ENCODE measurements around the gene ELFN1.
"Not testable (repeated sequence)": the region's sequence is repeated elsewhere in the genome, so short reads cannot be mapped to it uniquely, and the experiment has no call there.

ELFN1 gene

DNA sequence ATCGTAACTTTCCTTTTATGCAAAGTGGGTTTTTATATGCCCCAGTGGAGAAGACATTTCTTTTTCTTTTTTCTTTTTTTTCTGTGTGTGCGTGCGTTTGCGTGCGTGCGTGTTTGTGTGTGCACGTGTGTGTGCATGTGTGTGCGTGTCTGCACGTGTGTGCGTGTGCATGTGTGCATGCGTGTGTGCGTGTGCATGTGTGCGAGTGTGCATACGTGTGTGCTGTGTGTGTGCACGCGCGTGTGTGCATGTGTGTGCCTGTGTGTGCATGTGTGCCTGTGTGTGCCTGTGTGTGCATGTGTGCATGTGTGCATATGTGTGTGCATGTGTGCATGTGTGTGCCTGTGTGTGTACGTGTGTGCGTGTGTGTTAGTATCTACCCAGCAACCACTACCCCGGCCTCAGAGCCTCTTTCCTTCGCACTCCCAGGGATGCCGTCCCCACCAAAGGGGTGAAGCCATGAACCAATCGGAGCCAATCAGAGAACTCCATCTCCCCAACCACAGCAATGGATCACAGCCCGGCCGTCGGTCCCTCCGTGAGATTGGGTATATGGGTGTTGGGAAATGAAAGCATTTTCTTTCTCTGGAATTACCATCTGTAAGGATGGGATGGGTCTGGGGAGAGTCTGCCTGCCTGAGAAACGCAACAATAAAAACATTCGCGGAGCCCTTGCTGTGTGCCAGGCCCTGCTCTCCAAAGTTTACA, 92.3 kb downstream of the ELFN1 start:
- no peak for DNase-seq

DNA sequence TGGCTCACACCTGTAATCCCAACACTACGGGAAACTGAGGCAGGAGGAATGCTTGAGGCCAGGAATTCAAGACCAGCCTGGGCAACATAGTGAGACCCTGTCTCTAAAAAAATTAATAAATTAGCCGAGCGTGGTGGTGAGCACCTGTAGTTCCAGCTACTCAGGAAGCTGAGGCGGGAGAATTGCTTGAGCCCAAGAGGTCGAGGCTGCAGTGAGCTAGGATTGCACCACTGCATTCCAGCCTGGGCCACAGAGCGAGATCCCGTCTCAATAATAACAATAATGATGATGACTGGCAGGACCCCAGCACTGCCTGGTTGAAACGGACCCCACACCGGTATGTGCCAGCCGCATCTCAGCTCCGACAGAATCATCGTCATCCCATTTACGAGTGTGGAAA, 93.0 kb downstream of the ELFN1 start:
- no peak for DNase-seq

DNA sequence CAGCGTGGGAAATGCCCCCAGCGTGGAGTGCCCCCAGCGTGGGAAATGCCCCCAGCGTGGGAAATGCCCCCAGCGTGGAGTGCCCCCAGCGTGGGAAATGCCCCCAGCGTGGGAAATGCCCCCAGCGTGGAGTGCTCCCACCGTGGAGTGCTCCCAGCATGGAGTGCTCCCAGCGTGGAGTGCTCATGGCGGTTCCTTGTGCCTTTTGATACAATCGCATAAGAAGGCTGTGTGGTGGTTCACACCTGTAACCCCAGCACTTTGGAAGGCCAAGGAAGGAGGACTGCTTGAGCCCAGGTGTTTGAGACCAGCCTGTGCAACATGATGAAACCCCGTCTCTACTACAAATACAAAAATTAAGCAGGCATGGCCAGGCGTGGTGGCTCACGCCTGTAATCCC, 93.8 kb downstream of the ELFN1 start:
- DNase-seq, result not testable (repeated sequence)

DNA sequence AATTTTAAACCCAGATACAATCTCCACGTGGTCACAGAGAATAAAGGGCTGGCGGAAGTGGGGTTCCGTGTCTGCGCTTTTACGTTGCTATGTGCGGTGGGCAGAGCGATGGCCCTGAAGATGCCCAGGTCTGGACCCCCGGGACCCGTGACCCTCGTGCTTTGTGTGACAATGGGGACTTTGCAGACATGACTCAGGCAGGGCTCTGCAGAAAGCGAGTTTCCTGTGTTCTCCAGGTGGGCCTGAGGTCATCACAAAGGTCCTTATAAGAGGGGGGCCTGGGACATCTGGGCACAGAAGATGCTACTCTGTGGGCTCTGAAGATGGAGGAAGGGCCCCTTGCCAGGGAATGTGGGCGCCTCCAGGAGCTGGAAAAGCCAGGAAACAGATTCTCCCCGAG, 95.3 kb downstream of the ELFN1 start:
- no peak for DNase-seq

DNA sequence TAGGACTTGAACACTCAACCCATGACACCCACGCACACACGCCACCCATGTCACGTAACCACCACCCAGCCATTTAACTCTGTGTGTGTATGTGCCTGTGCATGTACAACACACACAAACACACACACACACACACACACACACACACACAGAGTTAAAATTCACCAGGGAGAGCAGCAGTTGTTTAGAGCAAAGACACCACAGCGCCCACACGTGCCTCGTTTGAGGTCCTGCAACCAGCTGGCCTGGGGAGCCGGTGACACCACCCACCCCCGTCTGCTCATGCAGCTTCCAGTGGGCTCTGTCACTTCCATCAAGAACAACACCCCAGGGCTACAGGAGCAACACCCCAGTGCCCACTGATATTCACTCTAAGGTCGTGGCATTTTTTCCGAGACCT, 97.4 kb downstream of the ELFN1 start:
- no peak for DNase-seq

DNA sequence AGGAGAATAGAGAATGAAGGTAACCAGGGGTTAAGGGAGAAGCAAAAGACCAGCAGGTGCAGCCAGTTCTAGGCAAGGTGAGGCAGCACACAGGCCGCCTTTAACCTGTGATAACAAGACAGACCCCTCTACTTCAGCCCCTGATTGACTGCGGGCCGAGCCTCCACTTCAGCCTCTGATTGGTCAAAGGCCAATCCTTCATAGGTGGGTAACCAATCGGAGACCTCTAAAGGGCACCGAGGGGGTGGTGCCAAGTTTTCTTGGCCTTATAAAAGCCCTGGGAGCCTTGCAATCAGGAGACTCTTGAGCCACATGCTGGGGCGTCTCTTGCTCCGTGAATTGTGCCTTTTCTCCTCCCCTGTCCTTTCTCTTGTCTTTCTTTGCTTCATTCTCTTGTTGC, 98.8 kb downstream of the ELFN1 start:
- no peak for DNase-seq

DNA sequence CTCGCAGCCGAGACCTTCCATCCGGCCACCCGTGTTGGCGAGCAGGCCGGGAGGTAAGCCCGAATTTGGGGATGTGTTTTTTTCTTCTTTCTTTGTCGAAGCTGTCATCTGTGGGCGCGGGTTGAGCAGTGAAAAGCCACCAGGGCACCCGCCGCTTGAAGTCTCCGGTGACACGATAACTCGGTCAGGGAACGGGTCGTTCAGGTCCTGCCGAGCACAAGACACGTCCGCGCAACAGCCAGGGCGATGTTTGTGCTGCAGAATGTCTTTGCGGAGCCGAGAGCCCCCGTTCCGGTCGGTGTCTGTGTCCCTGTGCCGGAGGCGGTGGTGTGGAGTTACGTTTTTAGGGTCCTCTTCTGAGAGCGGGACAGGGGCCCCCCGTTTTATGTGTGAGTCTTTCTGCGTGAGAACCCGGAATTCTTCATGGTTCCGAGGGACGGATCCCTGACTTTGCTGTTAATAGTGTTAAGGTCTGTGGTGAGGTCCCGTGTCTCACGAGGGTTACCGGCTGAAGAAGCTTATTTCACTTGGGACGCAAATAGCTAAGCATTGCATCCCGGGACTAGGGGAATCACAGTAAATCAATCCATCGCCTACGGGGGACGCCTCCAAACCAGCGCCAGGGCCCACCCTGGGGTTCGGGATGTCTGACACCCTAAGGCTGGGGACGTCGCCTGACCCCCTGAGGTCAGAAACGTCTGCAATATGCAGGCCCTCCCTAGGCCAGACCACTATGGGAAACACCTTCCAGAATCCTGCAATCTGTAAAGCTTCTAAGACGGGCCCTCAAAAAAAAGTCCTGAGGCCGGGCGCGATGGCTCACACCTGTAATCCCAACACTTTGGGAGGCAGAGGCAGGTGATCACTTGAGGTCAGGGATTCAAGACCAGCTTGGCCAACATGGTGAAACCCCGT, 99.5 kb downstream of the ELFN1 start:
- DNase-seq, result no peak

DNA sequence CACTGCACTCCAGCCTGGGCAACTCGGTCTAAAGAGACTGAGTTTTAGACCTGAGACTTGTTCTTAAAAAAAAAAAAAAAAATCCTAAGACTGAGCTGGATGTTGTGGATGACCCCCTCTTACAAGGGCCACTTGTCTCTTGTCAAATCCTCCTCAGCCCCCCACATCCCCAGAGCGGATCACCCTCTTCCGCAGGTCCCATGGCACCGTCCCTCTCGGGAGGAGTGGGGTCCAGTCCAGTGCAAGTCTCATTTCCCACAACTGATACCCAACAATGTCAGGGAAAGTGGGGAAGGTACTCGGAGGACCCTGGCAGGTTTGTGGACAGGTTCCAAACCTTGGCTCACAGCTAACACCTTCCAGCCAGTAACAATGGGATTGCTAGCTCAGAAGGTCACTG, 100.3 kb downstream of the ELFN1 start:
- no peak for DNase-seq

DNA sequence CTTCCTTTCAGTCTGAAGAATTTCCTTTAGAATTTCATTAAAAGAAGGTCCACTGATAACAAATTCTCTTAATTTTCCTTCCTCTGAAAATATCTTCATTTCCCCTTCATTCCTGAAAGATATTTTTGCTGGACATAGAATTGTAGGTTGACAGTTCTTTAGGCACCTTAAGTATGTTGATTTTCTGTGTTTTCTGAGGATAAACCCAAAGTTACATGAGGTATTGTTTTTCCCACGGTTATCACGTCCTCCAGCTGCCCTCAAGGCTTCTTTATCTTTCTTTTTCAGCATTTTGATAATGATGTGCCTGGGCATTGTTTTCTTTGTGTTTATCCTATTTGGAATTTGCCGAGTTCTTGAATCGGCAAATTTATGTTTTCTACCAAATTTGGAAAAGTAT, 105.3 kb downstream of the ELFN1 start:
- no peak for DNase-seq

DNA sequence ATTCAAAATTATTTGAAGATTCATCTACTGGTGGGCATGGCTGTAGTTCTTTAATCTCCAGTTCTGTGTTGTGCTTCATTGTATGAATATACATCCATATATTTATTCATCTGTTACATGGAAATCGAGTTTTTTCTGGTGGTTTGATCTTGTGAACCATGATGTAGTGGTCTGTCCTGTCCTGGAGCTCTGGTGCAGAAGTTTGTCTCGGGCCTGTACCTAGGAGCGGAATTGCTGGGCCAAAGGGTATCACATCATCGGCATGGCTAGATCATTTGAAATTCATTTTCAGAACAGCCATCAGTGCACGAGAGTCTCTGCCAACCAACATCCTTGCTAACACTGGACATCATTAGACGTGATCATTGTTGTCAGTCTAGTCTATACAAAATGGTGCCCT, 107.0 kb downstream of the ELFN1 start:
- DNase-seq, result no peak

DNA sequence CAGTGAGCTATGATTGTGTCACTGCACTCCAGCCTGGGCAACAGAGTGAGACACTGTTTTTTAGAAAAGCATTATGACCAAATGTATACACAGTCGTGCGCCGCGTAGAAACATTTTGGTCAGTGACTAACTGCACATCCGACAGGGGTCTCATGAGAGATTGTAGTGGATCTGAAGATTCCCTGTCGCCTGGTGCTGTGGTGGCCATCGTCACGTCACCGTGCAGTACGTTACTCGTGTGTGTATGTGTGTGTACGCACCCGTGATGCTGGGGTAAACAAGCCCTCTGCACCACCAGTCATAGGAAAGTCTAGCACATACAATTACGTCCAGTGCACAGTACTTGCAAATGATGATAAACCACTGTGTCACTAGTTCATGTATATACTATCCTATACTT, 109.4 kb downstream of the ELFN1 start:
- no peak for DNase-seq

DNA sequence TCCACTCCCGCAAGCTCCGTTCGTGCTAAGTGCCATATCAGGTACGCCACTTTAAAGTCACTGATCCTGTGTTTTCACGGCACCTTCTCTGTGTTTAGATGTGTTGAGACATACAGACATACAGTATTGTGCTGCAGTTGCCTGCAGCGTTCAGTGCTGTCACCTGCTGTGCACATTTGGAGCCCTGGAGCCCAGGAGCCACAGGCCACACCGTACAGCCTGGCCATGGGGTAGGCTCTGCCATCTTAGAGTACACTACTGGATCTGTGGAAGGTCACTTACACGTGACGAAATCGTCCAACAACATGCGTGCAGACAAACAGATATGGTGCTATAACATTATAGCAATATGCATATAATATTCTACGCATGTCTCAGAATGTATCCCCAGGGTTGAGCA, 111.3 kb downstream of the ELFN1 start:
- no peak for DNase-seq

DNA sequence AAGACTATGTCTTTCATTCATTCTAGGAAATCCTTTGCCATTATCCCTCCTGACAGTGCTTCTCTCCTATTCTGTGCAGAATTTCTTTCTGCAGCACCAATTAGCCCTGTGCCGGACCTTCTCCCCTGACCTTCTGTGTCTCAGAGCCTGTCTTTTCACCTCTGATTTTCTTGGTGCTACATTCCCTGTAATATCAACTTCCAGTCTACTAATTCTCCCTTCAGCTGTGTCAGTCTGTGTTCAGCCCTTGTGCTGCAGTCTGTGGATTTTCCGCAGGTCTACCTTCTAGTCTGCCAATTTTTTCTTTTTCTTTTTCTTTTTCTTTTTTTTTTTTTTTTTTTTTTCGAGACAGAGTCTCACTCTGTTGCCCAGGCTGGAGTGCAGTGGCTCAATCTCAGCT, 115.8 kb downstream of the ELFN1 start:
- DNase-seq, result no peak

DNA sequence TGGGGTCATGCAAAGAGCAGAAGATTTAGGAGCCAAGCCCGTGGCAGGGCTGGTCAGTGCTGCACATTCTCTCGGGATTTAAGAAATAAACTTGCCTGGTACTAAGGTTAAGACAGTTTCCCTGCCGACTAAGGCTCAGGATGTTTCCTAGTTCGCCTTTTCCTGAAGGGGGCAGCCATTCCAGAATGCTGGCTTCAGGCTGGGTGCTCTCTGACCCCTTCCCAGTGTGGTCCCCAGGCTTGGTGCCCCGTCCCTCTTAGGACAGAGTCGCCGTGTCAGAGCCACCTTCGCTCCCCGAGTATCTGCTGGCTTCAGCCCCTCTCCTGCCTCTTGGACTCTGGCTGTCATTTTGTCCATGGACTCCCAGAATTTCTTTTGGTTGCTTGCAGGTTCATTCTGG, 117.2 kb downstream of the ELFN1 start:
- no peak for DNase-seq

DNA sequence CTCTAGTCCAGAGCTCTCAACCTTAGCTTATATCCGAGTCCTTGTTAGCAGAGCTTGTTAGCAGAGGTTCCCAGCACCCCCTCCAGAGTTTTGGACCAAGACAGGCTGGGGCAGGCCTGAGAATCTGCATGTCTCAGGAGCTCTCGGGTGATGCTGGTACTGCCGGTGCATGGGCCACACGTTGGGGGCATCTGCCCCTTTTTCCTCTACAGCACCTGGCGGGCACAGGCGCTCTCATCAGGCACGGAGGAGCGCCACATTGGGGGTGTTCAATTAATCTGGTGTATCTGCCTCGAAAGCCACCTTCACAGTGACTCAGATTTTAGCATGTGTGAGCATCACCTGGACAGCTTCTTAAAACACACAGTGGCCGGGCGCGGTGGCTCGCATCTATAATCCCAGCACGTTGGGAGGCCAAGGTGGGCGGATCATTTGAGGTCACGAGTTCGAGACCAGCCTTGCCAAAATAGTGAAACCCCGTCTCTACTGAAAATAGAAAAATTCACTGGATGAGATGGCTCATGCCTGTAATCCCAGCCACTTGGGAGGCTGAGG, 117.7 kb downstream of the ELFN1 start:
- DNase-seq, result no peak

DNA sequence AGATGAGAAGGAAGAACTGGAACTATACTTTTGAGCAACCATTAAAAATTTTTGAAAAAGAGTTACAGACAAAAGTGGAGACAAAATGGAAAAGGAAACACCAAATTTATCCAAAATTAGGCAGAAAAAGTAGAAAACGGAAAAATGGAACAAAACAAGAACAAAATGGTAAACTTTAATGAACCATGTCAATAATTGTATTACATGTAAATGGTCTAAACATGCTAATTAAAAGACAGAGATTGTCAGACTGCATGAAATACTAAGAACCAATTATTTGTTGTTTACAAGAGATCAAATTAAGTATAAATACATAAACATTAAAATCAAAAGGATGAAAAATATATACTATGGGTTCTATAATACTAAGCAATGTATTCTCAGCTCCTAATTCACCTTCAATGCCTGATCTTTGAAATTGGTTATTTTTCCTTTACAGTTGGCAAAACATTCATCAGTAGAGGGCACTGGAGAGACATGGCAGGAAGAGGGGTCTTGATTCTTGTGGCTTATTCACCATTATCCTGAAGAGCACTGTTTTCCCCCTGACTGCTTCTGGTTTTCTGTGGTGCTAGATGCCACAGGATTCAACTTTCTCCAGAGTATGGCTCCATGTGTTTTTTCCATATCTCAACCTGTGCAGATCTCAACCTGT, 124.9 kb downstream of the ELFN1 start:
- peak; percentile 28 for DNase-seq
